BLaER1 treated with 17β-estradiol and CSF1 and Interleukin-3, amounts not matched to agents 10 nM and 100 nM (cell line): ENCODE data around the gene CPNE8.

ENCODE experiments used
- H3K27ac ChIP-seq, 11 experiments: shearing (Covaris generic); formaldehyde crosslinking; 2 replicates each; pipeline ENCODE4 v1.8.1; 2022
- H3K27me3 ChIP-seq, 11 experiments: shearing (Covaris generic); formaldehyde crosslinking; 2 replicates each; pipeline ENCODE4 v1.8.1; 2022
- H3K36me3 ChIP-seq, 11 experiments: shearing (Covaris generic); formaldehyde crosslinking; 2 replicates each; pipeline ENCODE4 v1.8.1; 2022
- H3K4me1 ChIP-seq, 10 experiments: shearing (Covaris generic); formaldehyde crosslinking; 2 replicates each; pipeline ENCODE4 v1.8.1; 2022
- H3K4me2 ChIP-seq, 11 experiments: shearing (Covaris generic); formaldehyde crosslinking; 2 replicates each; pipeline ENCODE4 v1.8.1; 2022
- H3K4me3 ChIP-seq, 10 experiments: shearing (Covaris generic); formaldehyde crosslinking; 2 replicates each; pipeline ENCODE4 v1.8.1; 2022
- H3K9ac ChIP-seq, 11 experiments: shearing (Covaris generic); formaldehyde crosslinking; 2 replicates each; pipeline ENCODE4 v1.8.1; 2022
- H3K9me3 ChIP-seq, 11 experiments: shearing (Covaris generic); formaldehyde crosslinking; replicated peaks in 1 of 11; 2 replicates each; pipeline ENCODE4 v1.8.1; 2022
- H4K20me1 ChIP-seq, 11 experiments: shearing (Covaris generic); formaldehyde crosslinking; 2 replicates each; pipeline ENCODE4 v1.8.1; 2022
- Cebpa-rat ChIP-seq, 11 experiments: shearing (Covaris generic); IDR thresholded peaks; 2 replicates each; pipeline ENCODE4 v1.8.1; 2022

CPNE8 gene

GRCh38 chr12:38713294-38713693, 192.1 kb downstream of the CPNE8 start:
- peaks cover 0 to 10% (median 3%) of the 10 kb centered on the region in 11 experiments; a peak in 6 of 22 replicates for H3K9me3 ChIP-seq
- peaks cover 0 to 10% (median 0%) of the 10 kb centered on the region in 11 experiments; a peak in 1 of 22 replicates for H3K36me3 ChIP-seq
- TF ChIP-seq Cebpa-rat (IDR thresholded peaks at IDR 0.05), result no peak
- H3K4me1 ChIP-seq, result no peaks in the 10 kb centered on the region
- H3K4me3 ChIP-seq, result no peak overlapping the region
- no peak overlapping the region for H3K4me2 ChIP-seq
- no peak overlapping the region for H3K9ac ChIP-seq
- no peak overlapping the region for H3K27ac ChIP-seq
- H3K27me3 ChIP-seq, result no peaks in the 10 kb centered on the region
- no peaks in the 10 kb centered on the region for H4K20me1 ChIP-seq

- Histone ChIP-seq H3K4me3 (no peak overlapping the region), H3K9me3 (peaks cover 0 to under 1% (median 0%) of the 10 kb centered on the region in 11 experiments; a peak in 1 of 22 replicates), H3K36me3 (peaks cover 0 to under 1% (median 0%) of the 10 kb centered on the region in 11 experiments; a peak in 1 of 22 replicates), H3K4me1 (no peaks in the 10 kb centered on the region), H4K20me1 (no peaks in the 10 kb centered on the region), H3K9ac (no peak overlapping the region), H3K4me2 (no peak overlapping the region), H3K27me3 (no peaks in the 10 kb centered on the region), H3K27ac (no peak overlapping the region)
- TF ChIP-seq Cebpa-rat (IDR thresholded peaks at IDR 0.05), result no peak
Observed at GRCh38 chr12:38711054-38711453, 194.3 kb downstream of the CPNE8 start.

- H4K20me1 ChIP-seq, result no peaks in the 10 kb centered on the region
- no peak overlapping the region for H3K27ac ChIP-seq
Observed at GRCh38 chr12:38708466-38708865, 196.9 kb downstream of the CPNE8 start.

GRCh38 chr12:38707648-38708047, 197.7 kb downstream of the CPNE8 start:
- no peak overlapping the region for H3K4me3 ChIP-seq
- no peak overlapping the region for H3K4me2 ChIP-seq
- no peaks in the 10 kb centered on the region for H3K36me3 ChIP-seq
- H3K9me3 ChIP-seq, result no peaks in the 10 kb centered on the region
- H3K4me1 ChIP-seq, result no peaks in the 10 kb centered on the region
- TF ChIP-seq Cebpa-rat (IDR thresholded peaks at IDR 0.05), result no peak
- no peak overlapping the region for H3K9ac ChIP-seq
- H3K27ac ChIP-seq, result no peak overlapping the region
- H3K27me3 ChIP-seq, result no peaks in the 10 kb centered on the region
- no peaks in the 10 kb centered on the region for H4K20me1 ChIP-seq

More at GRCh38 chr12:38708466-38708865, 196.9 kb downstream of the CPNE8 start:
- no peaks in the 10 kb centered on the region for H3K36me3 ChIP-seq
- H3K4me3 ChIP-seq, result no peak overlapping the region
- no peak overlapping the region for H3K4me2 ChIP-seq
- H3K27me3 ChIP-seq, result no peaks in the 10 kb centered on the region
- no peaks in the 10 kb centered on the region for H3K4me1 ChIP-seq
- H3K9me3 ChIP-seq, result no peaks in the 10 kb centered on the region
- no peak overlapping the region for H3K9ac ChIP-seq
- TF ChIP-seq Cebpa-rat (IDR thresholded peaks at IDR 0.05), result no peak

GRCh38 chr12:38697289-38697688, 208.1 kb downstream of the CPNE8 start:
- Histone ChIP-seq H3K9me3 (peaks cover 0 to 6% (median 0%) of the 10 kb centered on the region in 11 experiments; a peak in 2 of 22 replicates), H3K4me2 (no peak overlapping the region), H4K20me1 (no peaks in the 10 kb centered on the region), H3K36me3 (peaks cover 0 to 39% (median 0%) of the 10 kb centered on the region in 11 experiments; a peak in 4 of 22 replicates), H3K27ac (no peak overlapping the region), H3K27me3 (no peaks in the 10 kb centered on the region), H3K4me1 (peaks cover 0 to 7% (median 0%) of the 10 kb centered on the region in 10 experiments; a peak in 5 of 20 replicates), H3K4me3 (no peak overlapping the region), H3K9ac (no peak overlapping the region)
- TF ChIP-seq Cebpa-rat (IDR thresholded peaks at IDR 0.05), result no peak

GRCh38 chr12:38695057-38695456, 210.3 kb downstream of the CPNE8 start:
- Histone ChIP-seq H3K4me1 (peaks cover 0 to 7% (median 0%) of the 10 kb centered on the region in 10 experiments; a peak in 5 of 20 replicates), H4K20me1 (no peaks in the 10 kb centered on the region), H3K4me2 (no peak overlapping the region), H3K9me3 (peaks cover 0 to 5% (median 0%) of the 10 kb centered on the region in 11 experiments; a peak in 2 of 22 replicates), H3K27me3 (no peaks in the 10 kb centered on the region), H3K4me3 (no peak overlapping the region), H3K9ac (no peak overlapping the region), H3K36me3 (peaks cover 0 to 32% (median 0%) of the 10 kb centered on the region in 11 experiments; a peak in 2 of 22 replicates), H3K27ac (no peak overlapping the region)
- TF ChIP-seq Cebpa-rat (IDR thresholded peaks at IDR 0.05), result no peak

- no peak overlapping the region for H3K4me2 ChIP-seq
- H3K4me3 ChIP-seq, result no peak overlapping the region
- TF ChIP-seq Cebpa-rat (IDR thresholded peaks at IDR 0.05), result no peak
- no peaks in the 10 kb centered on the region for H3K27me3 ChIP-seq
- no peaks in the 10 kb centered on the region for H4K20me1 ChIP-seq
- peaks cover 0 to 7% (median 0%) of the 10 kb centered on the region in 10 experiments; a peak in 5 of 20 replicates for H3K4me1 ChIP-seq
- no peak overlapping the region for H3K27ac ChIP-seq
- peaks cover 0 to 40% (median 0%) of the 10 kb centered on the region in 11 experiments; a peak in 2 of 22 replicates for H3K36me3 ChIP-seq
- no peaks in the 10 kb centered on the region for H3K9me3 ChIP-seq
- H3K9ac ChIP-seq, result no peak overlapping the region
Observed at GRCh38 chr12:38691164-38691563, 214.2 kb downstream of the CPNE8 start.

GRCh38 chr12:38690646-38691045, 214.7 kb downstream of the CPNE8 start:
- no peak overlapping the region for H3K4me2 ChIP-seq
- no peak overlapping the region for H3K4me3 ChIP-seq
- H3K36me3 ChIP-seq, result peaks cover 0 to 38% (median 0%) of the 10 kb centered on the region in 11 experiments; a peak in 2 of 22 replicates
- H3K9me3 ChIP-seq, result no peaks in the 10 kb centered on the region
- peaks cover 0 to 7% (median 0%) of the 10 kb centered on the region in 10 experiments; a peak in 5 of 20 replicates for H3K4me1 ChIP-seq
- H3K27me3 ChIP-seq, result no peaks in the 10 kb centered on the region
- no peaks in the 10 kb centered on the region for H4K20me1 ChIP-seq
- TF ChIP-seq Cebpa-rat (IDR thresholded peaks at IDR 0.05), result no peak
- H3K9ac ChIP-seq, result no peak overlapping the region
- H3K27ac ChIP-seq, result no peak overlapping the region

GRCh38 chr12:38689704-38690103, 215.7 kb downstream of the CPNE8 start:
- TF ChIP-seq Cebpa-rat (IDR thresholded peaks at IDR 0.05), result no peak
- Histone ChIP-seq H3K4me1 (peaks cover 0 to 7% (median 0%) of the 10 kb centered on the region in 10 experiments; a peak in 5 of 20 replicates), H3K27ac (no peak overlapping the region), H3K9me3 (no peaks in the 10 kb centered on the region), H3K4me2 (no peak overlapping the region), H4K20me1 (no peaks in the 10 kb centered on the region), H3K27me3 (no peaks in the 10 kb centered on the region), H3K4me3 (no peak overlapping the region), H3K9ac (no peak overlapping the region), H3K36me3 (peaks cover 0 to 40% (median 0%) of the 10 kb centered on the region in 11 experiments; a peak in 2 of 22 replicates)

- Histone ChIP-seq H3K4me2 (no peak overlapping the region), H3K4me3 (no peak overlapping the region), H3K9me3 (no peaks in the 10 kb centered on the region), H3K36me3 (peaks cover 0 to 44% (median 0%) of the 10 kb centered on the region in 11 experiments; a peak in 2 of 22 replicates), H3K9ac (no peak overlapping the region), H3K4me1 (peaks cover 0 to 2% (median 0%) of the 10 kb centered on the region in 10 experiments; a peak in 5 of 20 replicates), H4K20me1 (no peaks in the 10 kb centered on the region), H3K27ac (no peak overlapping the region), H3K27me3 (no peaks in the 10 kb centered on the region)
- TF ChIP-seq Cebpa-rat (IDR thresholded peaks at IDR 0.05), result no peak
Observed at GRCh38 chr12:38689195-38689594, 216.2 kb downstream of the CPNE8 start.
